ENCODE results near the gene LASP1NB.

DNA sequence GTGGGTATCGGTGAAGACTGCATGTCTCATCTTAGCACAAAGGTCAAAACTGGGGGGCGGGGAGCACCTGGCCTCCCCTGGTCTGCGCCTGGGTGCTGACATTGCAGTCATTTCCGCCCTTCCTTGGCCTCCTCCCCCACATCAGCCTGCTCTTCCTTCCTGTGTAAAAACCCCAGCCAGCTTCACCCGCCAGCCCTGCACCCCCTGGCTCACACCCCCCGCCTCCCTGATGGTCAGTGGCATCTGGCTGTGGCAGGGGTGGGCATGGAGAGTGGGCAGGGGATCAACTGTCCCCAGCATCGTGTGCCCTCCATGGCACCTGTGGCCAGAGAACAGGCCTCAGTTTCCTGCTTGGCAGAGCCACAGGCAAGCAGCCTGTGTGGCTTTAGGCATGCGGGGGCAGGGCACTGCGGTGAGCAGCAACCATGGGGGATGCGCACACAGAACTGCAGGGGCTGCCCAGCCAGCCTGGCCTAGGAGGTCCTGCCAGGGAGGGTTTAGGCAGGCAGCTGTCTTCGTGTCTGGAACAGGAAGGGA lies 26.5 kb upstream of the LASP1NB start:
- TF ChIP-seq EZH2 (IDR thresholded peaks at IDR 0.05; ENCODE audit: borderline replicate concordance, insufficient read depth, low read length, poor library complexity, severe bottlenecking), result no peak
- TF ChIP-seq, protein P1, sequence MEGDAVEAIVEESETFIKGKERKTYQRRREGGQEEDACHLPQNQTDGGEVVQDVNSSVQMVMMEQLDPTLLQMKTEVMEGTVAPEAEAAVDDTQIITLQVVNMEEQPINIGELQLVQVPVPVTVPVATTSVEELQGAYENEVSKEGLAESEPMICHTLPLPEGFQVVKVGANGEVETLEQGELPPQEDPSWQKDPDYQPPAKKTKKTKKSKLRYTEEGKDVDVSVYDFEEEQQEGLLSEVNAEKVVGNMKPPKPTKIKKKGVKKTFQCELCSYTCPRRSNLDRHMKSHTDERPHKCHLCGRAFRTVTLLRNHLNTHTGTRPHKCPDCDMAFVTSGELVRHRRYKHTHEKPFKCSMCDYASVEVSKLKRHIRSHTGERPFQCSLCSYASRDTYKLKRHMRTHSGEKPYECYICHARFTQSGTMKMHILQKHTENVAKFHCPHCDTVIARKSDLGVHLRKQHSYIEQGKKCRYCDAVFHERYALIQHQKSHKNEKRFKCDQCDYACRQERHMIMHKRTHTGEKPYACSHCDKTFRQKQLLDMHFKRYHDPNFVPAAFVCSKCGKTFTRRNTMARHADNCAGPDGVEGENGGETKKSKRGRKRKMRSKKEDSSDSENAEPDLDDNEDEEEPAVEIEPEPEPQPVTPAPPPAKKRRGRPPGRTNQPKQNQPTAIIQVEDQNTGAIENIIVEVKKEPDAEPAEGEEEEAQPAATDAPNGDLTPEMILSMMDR (IDR thresholded peaks at IDR 0.05; ENCODE audit: poor library complexity, severe bottlenecking), result no peak
- TF ChIP-seq, protein P2, sequence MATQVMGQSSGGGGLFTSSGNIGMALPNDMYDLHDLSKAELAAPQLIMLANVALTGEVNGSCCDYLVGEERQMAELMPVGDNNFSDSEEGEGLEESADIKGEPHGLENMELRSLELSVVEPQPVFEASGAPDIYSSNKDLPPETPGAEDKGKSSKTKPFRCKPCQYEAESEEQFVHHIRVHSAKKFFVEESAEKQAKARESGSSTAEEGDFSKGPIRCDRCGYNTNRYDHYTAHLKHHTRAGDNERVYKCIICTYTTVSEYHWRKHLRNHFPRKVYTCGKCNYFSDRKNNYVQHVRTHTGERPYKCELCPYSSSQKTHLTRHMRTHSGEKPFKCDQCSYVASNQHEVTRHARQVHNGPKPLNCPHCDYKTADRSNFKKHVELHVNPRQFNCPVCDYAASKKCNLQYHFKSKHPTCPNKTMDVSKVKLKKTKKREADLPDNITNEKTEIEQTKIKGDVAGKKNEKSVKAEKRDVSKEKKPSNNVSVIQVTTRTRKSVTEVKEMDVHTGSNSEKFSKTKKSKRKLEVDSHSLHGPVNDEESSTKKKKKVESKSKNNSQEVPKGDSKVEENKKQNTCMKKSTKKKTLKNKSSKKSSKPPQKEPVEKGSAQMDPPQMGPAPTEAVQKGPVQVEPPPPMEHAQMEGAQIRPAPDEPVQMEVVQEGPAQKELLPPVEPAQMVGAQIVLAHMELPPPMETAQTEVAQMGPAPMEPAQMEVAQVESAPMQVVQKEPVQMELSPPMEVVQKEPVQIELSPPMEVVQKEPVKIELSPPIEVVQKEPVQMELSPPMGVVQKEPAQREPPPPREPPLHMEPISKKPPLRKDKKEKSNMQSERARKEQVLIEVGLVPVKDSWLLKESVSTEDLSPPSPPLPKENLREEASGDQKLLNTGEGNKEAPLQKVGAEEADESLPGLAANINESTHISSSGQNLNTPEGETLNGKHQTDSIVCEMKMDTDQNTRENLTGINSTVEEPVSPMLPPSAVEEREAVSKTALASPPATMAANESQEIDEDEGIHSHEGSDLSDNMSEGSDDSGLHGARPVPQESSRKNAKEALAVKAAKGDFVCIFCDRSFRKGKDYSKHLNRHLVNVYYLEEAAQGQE (IDR thresholded peaks at IDR 0.05; ENCODE audit: borderline replicate concordance), result no peak
- TF ChIP-seq MXI1 (conservative IDR thresholded peaks at IDR 0.05; ENCODE audit: poor library complexity, severe bottlenecking), result no peak
- no peak for TF ChIP-seq EP300 (conservative IDR thresholded peaks at IDR 0.05; ENCODE audit: poor library complexity, severe bottlenecking)
- no peak for TF ChIP-seq SMC3 (conservative IDR thresholded peaks at IDR 0.05; ENCODE audit: poor library complexity)
- no peak for TF ChIP-seq POLR2AphosphoS5 (IDR thresholded peaks at IDR 0.05)

Data from neural cell (in vitro differentiated cells).